K562 (cell line): Measurements from ENCODE around the gene CCL4. TPM values are rescaled to one million over a fixed set of nuclear protein-coding genes. Genes with fewer than 3 reads are reported as not detected.

Experiments
- ARID3A ChIP-seq: IDR thresholded peaks from 2 replicates; pipeline ENCODE4 v1.6.1; 2012; ENCODE audit warnings: low read depth, low read length, improper control_type of control experiment, borderline replicate concordance
- C11orf30 ChIP-seq: fragments of 450-650 bp; IDR thresholded peaks from 2 replicates; pipeline ENCODE4 v1.6.1; 2016; ENCODE audit warnings: low read depth, mild to moderate bottlenecking
- GATAD2B ChIP-seq: fragments of 450-650 bp; IDR thresholded peaks from 2 replicates; pipeline ENCODE4 v1.6.1; 2017; ENCODE audit warnings: mild to moderate bottlenecking, borderline replicate concordance
- PHF20 ChIP-seq: fragments of 450-650 bp; IDR thresholded peaks from 2 replicates; pipeline ENCODE4 v1.6.1; 2018; ENCODE audit not compliant: partially characterized antibody
- PRPF4 ChIP-seq: fragments of 200-400 bp; formaldehyde crosslinking; IDR thresholded peaks from one replicate; pipeline ENCODE4 v1.6.1; 2017; ENCODE audit warnings: low read length, low read depth, mild to moderate bottlenecking; ENCODE audit not compliant: insufficient read depth, poor library complexity, severe bottlenecking
- TEAD4 ChIP-seq, 2 experiments: sonication (generic) in 1 of 2; formaldehyde crosslinking in 1 of 2; IDR thresholded peaks; 2 replicates each; pipeline versions ENCODE4 v1.6.1 to v1.8.0; 2012 to 2022; ENCODE audit warnings: borderline replicate concordance in 1 of 2, inconsistent platforms in 1 of 2, low read length in 1 of 2, mild to moderate bottlenecking in 1 of 2, missing genetic modification reagents in 1 of 2
- ZNF124 ChIP-seq: sonication (generic); formaldehyde crosslinking; IDR thresholded peaks from 2 replicates; pipeline ENCODE4 v1.8.1; 2022; ENCODE audit warnings: missing genetic modification reagents
- ZNF280A ChIP-seq: fragments of 450-650 bp; IDR thresholded peaks from 2 replicates; pipeline ENCODE4 v1.6.1; 2018; ENCODE audit warnings: mild to moderate bottlenecking, low read depth; ENCODE audit not compliant: partially characterized antibody
- ZNF408 ChIP-seq: fragments of 250-450 bp; sonication (Bioruptor Pico); IDR thresholded peaks from 2 replicates; pipeline ENCODE4 v1.4.0; 2020; ENCODE audit warnings: low read depth, mild to moderate bottlenecking, moderate library complexity
- polyA plus RNA-seq, 8 experiments: library from polyadenylated mRNA; depleted of rRNA in 4 of 8; stranded (reverse) in 5 of 8; unstranded in 3 of 8; fragments of >200 nt; fragmentation: Nextera tagmentation in 2 of 8; fragmentation: Illumina TruSeq in 1 of 8; extraction: Ambion mirVana in 2 of 8; extraction: Trizol in 1 of 8; gene quantifications; 2 replicates each; pipeline versions ENCODE4 v1.2.1 to v1.2.3, GENCODE V29; 2011 to 2014; ENCODE audit warnings: inconsistent platforms in 1 of 8, missing spikeins in 1 of 8
- total RNA-seq, 7 experiments: library from RNA; depleted of rRNA in 6 of 7; stranded (reverse); fragments of >200 nt in 6 of 7; fragmentation: Illumina TruSeq in 2 of 7; extraction: Trizol in 2 of 7; gene quantifications; 2 replicates each; pipeline versions ENCODE4 v1.2.1 to v1.2.3, GENCODE V29; 2011 to 2021; ENCODE audit warnings: low replicate concordance in 1 of 7
- TF ChIP-seq, protein P1 (sequence below): fragments of 450-650 bp; IDR thresholded peaks from 2 replicates; pipeline ENCODE4 v1.6.1; 2016; ENCODE audit warnings: low read depth

The CCL4 gene
- total and polyA plus RNA-seq, 9 of the 15 experiments (the other 6 are each of a cell fraction or from before 2014, with no cell fraction given), result 0.91 TPM; not detected in 8

DNA sequence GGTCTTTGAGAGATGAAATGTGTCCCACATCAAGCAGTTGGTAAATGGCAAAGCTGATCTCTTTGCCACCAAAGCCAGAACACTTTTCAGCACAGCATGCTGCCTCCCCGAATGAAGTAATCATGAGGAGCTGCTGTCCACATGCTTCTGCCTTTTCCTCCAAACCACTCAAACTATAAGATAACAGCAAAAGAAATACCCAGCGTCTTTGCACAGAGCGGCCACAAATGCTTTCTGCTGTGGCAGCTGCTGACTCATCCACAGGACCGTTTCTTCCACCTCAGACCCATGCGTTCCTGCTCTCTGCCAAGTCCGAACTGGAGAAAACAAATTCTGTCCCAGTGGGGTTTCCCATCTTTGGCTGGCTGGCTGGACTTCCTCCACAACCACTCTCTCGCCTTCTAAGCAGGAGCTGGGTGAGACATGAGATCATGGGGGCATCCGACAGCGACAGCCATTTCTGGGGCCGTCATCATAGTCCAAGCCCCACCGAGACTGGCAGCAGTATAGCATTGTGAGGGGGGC is 45.7 kb downstream of the CCL4 start (continued):
- TF ChIP-seq GATAD2B (no peak), ARID3A (no peak), PRPF4 (no peak), PHF20 (no peak), C11orf30 (peak; percentile 67), ZNF408 (CRISPR knock-in tag) (no peak), TEAD4 (IDR thresholded peaks at IDR 0.05; ENCODE audit: low read length) (no peak), TEAD4 (CRISPR knock-in tag; IDR thresholded peaks at IDR 0.05; ENCODE audit: borderline replicate concordance) (no peak), ZNF124 (CRISPR knock-in tag) (no peak), ZNF280A (no peak)
- TF ChIP-seq, protein P1, sequence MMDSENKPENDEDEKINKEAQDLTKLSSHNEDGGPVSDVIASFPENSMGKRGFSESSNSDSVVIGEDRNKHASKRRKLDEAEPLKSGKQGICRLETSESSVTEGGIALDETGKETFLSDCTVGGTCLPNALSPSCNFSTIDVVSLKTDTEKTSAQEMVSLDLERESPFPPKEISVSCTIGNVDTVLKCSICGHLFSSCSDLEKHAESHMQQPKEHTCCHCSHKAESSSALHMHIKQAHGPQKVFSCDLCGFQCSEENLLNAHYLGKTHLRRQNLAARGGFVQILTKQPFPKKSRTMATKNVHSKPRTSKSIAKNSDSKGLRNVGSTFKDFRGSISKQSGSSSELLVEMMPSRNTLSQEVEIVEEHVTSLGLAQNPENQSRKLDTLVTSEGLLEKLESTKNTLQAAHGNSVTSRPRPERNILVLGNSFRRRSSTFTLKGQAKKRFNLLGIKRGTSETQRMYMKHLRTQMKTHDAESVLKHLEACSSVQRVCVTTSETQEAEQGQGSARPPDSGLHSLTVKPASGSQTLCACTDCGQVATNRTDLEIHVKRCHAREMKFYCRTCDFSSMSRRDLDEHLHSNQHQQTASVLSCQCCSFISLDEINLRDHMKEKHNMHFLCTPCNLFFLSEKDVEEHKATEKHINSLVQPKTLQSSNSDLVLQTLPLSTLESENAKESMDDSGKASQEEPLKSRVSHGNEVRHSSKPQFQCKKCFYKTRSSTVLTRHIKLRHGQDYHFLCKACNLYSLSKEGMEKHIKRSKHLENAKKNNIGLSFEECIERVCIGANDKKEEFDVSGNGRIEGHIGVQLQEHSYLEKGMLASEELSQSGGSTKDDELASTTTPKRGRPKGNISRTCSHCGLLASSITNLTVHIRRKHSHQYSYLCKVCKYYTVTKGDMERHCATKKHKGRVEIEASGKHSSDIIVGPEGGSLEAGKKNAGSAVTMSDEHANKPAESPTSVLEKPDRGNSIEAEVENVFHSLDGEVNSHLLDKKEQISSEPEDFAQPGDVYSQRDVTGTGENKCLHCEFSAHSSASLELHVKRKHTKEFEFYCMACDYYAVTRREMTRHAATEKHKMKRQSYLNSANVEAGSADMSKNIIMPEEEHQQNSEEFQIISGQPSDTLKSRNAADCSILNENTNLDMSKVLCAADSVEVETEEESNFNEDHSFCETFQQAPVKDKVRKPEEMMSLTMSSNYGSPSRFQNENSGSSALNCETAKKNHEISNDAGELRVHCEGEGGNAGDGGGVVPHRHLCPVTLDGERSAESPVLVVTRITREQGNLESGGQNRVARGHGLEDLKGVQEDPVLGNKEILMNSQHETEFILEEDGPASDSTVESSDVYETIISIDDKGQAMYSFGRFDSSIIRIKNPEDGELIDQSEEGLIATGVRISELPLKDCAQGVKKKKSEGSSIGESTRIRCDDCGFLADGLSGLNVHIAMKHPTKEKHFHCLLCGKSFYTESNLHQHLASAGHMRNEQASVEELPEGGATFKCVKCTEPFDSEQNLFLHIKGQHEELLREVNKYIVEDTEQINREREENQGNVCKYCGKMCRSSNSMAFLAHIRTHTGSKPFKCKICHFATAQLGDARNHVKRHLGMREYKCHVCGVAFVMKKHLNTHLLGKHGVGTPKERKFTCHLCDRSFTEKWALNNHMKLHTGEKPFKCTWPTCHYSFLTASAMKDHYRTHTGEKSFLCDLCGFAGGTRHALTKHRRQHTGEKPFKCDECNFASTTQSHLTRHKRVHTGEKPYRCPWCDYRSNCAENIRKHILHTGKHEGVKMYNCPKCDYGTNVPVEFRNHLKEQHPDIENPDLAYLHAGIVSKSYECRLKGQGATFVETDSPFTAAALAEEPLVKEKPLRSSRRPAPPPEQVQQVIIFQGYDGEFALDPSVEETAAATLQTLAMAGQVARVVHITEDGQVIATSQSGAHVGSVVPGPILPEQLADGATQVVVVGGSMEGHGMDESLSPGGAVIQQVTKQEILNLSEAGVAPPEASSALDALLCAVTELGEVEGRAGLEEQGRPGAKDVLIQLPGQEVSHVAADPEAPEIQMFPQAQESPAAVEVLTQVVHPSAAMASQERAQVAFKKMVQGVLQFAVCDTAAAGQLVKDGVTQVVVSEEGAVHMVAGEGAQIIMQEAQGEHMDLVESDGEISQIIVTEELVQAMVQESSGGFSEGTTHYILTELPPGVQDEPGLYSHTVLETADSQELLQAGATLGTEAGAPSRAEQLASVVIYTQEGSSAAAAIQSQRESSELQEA, result no peak
